Type B pancreatic cell (in vitro differentiated cells): ENCODE measurements around the gene PILRA. TPM values are rescaled to one million over a fixed set of nuclear protein-coding genes. Genes with fewer than 3 reads are reported as not detected.

Experiments
- DNase-seq: peaks from one replicate; pipeline ENCODE4 v3.0.0; 2021; ENCODE audit warnings: mixed read lengths; ENCODE audit not compliant: unreplicated experiment; ENCODE audit errors: extremely low spot score
- H3K27ac Mint-ChIP-seq: 2 replicates; pipeline ENCODE4 v1.8.0; 2021; ENCODE audit warnings: mild to moderate bottlenecking, mixed read lengths
- H3K27me3 Mint-ChIP-seq: 2 replicates; pipeline ENCODE4 v1.8.0; 2021; ENCODE audit warnings: mixed read lengths
- H3K36me3 Mint-ChIP-seq: 2 replicates; pipeline ENCODE4 v1.8.0; 2021; ENCODE audit warnings: mixed read lengths
- H3K4me1 Mint-ChIP-seq: one replicate; pipeline ENCODE4 v1.8.0; 2021; ENCODE audit warnings: mixed read lengths; ENCODE audit not compliant: unreplicated experiment
- H3K4me3 Mint-ChIP-seq: 2 replicates; pipeline ENCODE4 v1.8.0; 2021; ENCODE audit warnings: mild to moderate bottlenecking, mixed read lengths
- H3K9me3 Mint-ChIP-seq: 2 replicates; pipeline ENCODE4 v1.8.0; 2021; ENCODE audit warnings: mixed read lengths
- CTCF ChIP-seq: fragments of 200-600 bp; sonication (generic); conservative IDR thresholded peaks from 2 replicates; pipeline ENCODE4 v1.5.0; 2021; ENCODE audit warnings: antibody characterized with exemption, mild to moderate bottlenecking
- total RNA-seq: library from RNA; stranded (reverse); gene quantifications from 2 replicates; pipeline ENCODE4 v1.2.1, GENCODE V29; 2021; ENCODE audit warnings: low replicate concordance

PILRA gene
- total RNA-seq, 1 donor from 2014 or later, result 2.8 TPM

GRCh38 chr7:100419660-100420226 is 46.5 kb downstream of the PILRA start:
- Mint-ChIP-seq H3K27ac (no peak overlapping the region), H3K4me3 (no peak overlapping the region), H3K36me3 (no peaks in the 10 kb centered on the region), H3K9me3 (no peaks in the 10 kb centered on the region), H3K27me3 (no peaks in the 10 kb centered on the region), H3K4me1 (peaks cover 4% of the 10 kb centered on the region)
- TF ChIP-seq CTCF, result no peak
- DNase-seq, result no peak

GRCh38 chr7:100423315-100423714 is 50.0 kb downstream of the PILRA start:
- Mint-ChIP-seq H3K4me1 (peaks cover 4% of the 10 kb centered on the region), H3K36me3 (no peaks in the 10 kb centered on the region), H3K27me3 (peaks cover 3% of the 10 kb centered on the region), H3K4me3 (no peak overlapping the region), H3K27ac (no peak overlapping the region), H3K9me3 (no peaks in the 10 kb centered on the region)
- no peak for TF ChIP-seq CTCF
- DNase-seq, result no peak

- Mint-ChIP-seq H3K27me3 (peaks cover 17% of the 10 kb centered on the region), H3K4me1 (peaks cover 5% of the 10 kb centered on the region), H3K36me3 (peaks cover 6% of the 10 kb centered on the region)
These were observed 52.1 kb downstream of the PILRA start for GRCh38 chr7:100425347-100425746.

GRCh38 chr7:100426516-100426915 is 53.2 kb downstream of the PILRA start:
- DNase-seq, result no peak
- no peak for TF ChIP-seq CTCF
- H3K27ac Mint-ChIP-seq, result no peak overlapping the region
- peaks cover 8% of the 10 kb centered on the region for H3K4me1 Mint-ChIP-seq
- no peak overlapping the region for H3K4me3 Mint-ChIP-seq
- peaks cover 17% of the 10 kb centered on the region for H3K27me3 Mint-ChIP-seq
- no peaks in the 10 kb centered on the region for H3K9me3 Mint-ChIP-seq
- peaks cover 6% of the 10 kb centered on the region for H3K36me3 Mint-ChIP-seq

More at GRCh38 chr7:100425347-100425746, 52.1 kb downstream of the PILRA start:
- TF ChIP-seq CTCF, result no peak
- Mint-ChIP-seq H3K4me3 (no peak overlapping the region), H3K27ac (no peak overlapping the region), H3K9me3 (no peaks in the 10 kb centered on the region)
- no peak for DNase-seq

GRCh38 chr7:100427762-100428198 is 54.5 kb downstream of the PILRA start:
- no peaks in the 10 kb centered on the region for H3K9me3 Mint-ChIP-seq
- peak overlapping the region; percentile 99 for H3K4me3 Mint-ChIP-seq
- peaks cover 17% of the 10 kb centered on the region for H3K27me3 Mint-ChIP-seq
- no peak for TF ChIP-seq CTCF
- H3K36me3 Mint-ChIP-seq, result peaks cover 12% of the 10 kb centered on the region
- H3K27ac Mint-ChIP-seq, result peak overlapping the region; percentile 100
- no peak for DNase-seq
- peaks cover 19% of the 10 kb centered on the region for H3K4me1 Mint-ChIP-seq
